ENCODE measurements around the gene SLC38A8. TPM values are rescaled to one million over a fixed set of nuclear protein-coding genes. Genes with fewer than 3 reads are reported as not detected.

Gene SLC38A8
- total and polyA plus RNA-seq, 8 donors = 0.14 to 0.49 (median 0.34) TPM; not detected in 4

GRCh38 chr16:83973077-83973476 lies 69.5 kb downstream of the SLC38A8 start:
- intact Hi-C loops (cut with DNase I) = no loop called here
- no peak overlapping the region for H3K27ac ChIP-seq
- no peaks in the 10 kb centered on the region for H3K27me3 ChIP-seq
- no peak for FAIRE-seq
- no peaks in the 10 kb centered on the region for H3K4me1 ChIP-seq
- H3K4me3 ChIP-seq = no peak overlapping the region
- ATAC-seq = no peak
- H3K36me3 ChIP-seq = no peaks in the 10 kb centered on the region
- WGBS, 2 donors = 80 to 81% methylated on average over 10 of the region's 10 CpGs
- no peaks in the 10 kb centered on the region for H3K9me3 ChIP-seq
- TF ChIP-seq CTCF (IDR thresholded peaks at IDR 0.05) = no peak
- DNase-seq = peak in 1 of 6 donors; percentile 27

- intact Hi-C loops (cut with DNase I) = no loop called here
Measured at GRCh38 chr16:83972256-83973008, 70.2 kb downstream of the SLC38A8 start.

GRCh38 chr16:83971165-83972130 lies 71.1 kb downstream of the SLC38A8 start:
- Histone ChIP-seq H3K27ac (no peak overlapping the region), H3K4me1 (no peaks in the 10 kb centered on the region), H3K27me3 (no peaks in the 10 kb centered on the region), H3K4me3 (no peak overlapping the region), H3K9me3 (no peaks in the 10 kb centered on the region), H3K36me3 (no peaks in the 10 kb centered on the region)
- WGBS, 2 donors = 77% methylated on average over 27 of the region's 27 CpGs
- intact Hi-C loops (cut with DNase I) = no loop called here
- FAIRE-seq (no peak), ATAC-seq (no peak), DNase-seq (peak in 1 of 6 donors; percentile 49)
- TF ChIP-seq CTCF (IDR thresholded peaks at IDR 0.05) = no peak

More at GRCh38 chr16:83972256-83973008, 70.2 kb downstream of the SLC38A8 start:
- Histone ChIP-seq H3K27me3 (no peaks in the 10 kb centered on the region), H3K4me3 (no peak overlapping the region), H3K9me3 (no peaks in the 10 kb centered on the region), H3K36me3 (no peaks in the 10 kb centered on the region), H3K27ac (no peak overlapping the region), H3K4me1 (no peaks in the 10 kb centered on the region)
- no peak for FAIRE-seq
- whole genome bisulfite sequencing, 2 donors = 82 to 90% methylated on average over 19 of the region's 19 CpGs
- ATAC-seq = no peak
- peak in 1 of 6 donors; percentile 26 for DNase-seq
- TF ChIP-seq CTCF (IDR thresholded peaks at IDR 0.05) = no peak

- Histone ChIP-seq H3K9me3 (no peaks in the 10 kb centered on the region), H3K4me1 (no peaks in the 10 kb centered on the region), H3K4me3 (no peak overlapping the region), H3K27me3 (no peaks in the 10 kb centered on the region), H3K36me3 (no peaks in the 10 kb centered on the region), H3K27ac (no peak overlapping the region)
- WGBS, 2 donors = 82 to 86% methylated on average over 6 of the region's 6 CpGs
- FAIRE-seq (no peak), ATAC-seq (no peak), DNase-seq (peak in 1 of 6 donors; percentile 42)
- TF ChIP-seq CTCF (IDR thresholded peaks at IDR 0.05) = no peak
- intact Hi-C loops (cut with DNase I) = no loop called here
Measured at GRCh38 chr16:83970430-83970815, 72.2 kb downstream of the SLC38A8 start.
